ENCODE measurements around the gene AHRR.
"Not testable (repeated sequence)": the region's sequence is repeated elsewhere in the genome, so short reads cannot be mapped to it uniquely, and the experiment has no call there.

- not testable (repeated sequence) for TF ChIP-seq ZBTB33 (IDR thresholded peaks at IDR 0.05); IRF4 (IDR thresholded peaks at IDR 0.05; ENCODE audit: low read depth, low read length); CTCF (IDR thresholded peaks at IDR 0.05 in 2 of 3, conservative IDR thresholded peaks at IDR 0.05 in 1 of 3; ENCODE audit: control insufficient read depth in 2 of 3, extremely low read depth in 1 of 3, insufficient read depth in 1 of 3, low read depth in 3 of 3, low read length in 3 of 3); EP300 (IDR thresholded peaks at IDR 0.05; ENCODE audit: borderline replicate concordance in 1 of 2, control insufficient read depth in 1 of 2, low read depth in 2 of 2, low read length in 2 of 2); NRF1 (conservative IDR thresholded peaks at IDR 0.05; ENCODE audit: low read depth, low read length); JUND (IDR thresholded peaks at IDR 0.05; ENCODE audit: low read depth, low read length); SP1 (IDR thresholded peaks at IDR 0.05; ENCODE audit: low read depth, low read length); YY1 (IDR thresholded peaks at IDR 0.05; ENCODE audit: low read depth, low read length); SUPT20H (IDR thresholded peaks at IDR 0.05; ENCODE audit: borderline replicate concordance, control insufficient read depth, low read depth, low read length); SIX5 (IDR thresholded peaks at IDR 0.05; ENCODE audit: low read depth, low read length, severe bottlenecking); CBX5 (IDR thresholded peaks at IDR 0.05; ENCODE audit: low read depth); EZH2 (IDR thresholded peaks at IDR 0.05; ENCODE audit: borderline replicate concordance, control insufficient read depth, low read depth, low read length)
- TF ChIP-seq, protein P1, sequence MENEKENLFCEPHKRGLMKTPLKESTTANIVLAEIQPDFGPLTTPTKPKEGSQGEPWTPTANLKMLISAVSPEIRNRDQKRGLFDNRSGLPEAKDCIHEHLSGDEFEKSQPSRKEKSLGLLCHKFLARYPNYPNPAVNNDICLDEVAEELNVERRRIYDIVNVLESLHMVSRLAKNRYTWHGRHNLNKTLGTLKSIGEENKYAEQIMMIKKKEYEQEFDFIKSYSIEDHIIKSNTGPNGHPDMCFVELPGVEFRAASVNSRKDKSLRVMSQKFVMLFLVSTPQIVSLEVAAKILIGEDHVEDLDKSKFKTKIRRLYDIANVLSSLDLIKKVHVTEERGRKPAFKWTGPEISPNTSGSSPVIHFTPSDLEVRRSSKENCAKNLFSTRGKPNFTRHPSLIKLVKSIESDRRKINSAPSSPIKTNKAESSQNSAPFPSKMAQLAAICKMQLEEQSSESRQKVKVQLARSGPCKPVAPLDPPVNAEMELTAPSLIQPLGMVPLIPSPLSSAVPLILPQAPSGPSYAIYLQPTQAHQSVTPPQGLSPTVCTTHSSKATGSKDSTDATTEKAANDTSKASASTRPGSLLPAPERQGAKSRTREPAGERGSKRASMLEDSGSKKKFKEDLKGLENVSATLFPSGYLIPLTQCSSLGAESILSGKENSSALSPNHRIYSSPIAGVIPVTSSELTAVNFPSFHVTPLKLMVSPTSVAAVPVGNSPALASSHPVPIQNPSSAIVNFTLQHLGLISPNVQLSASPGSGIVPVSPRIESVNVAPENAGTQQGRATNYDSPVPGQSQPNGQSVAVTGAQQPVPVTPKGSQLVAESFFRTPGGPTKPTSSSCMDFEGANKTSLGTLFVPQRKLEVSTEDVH (IDR thresholded peaks at IDR 0.05; ENCODE audit: low read depth, partially characterized antibody), result not testable (repeated sequence)
Measured at GRCh38 chr5:273491-273890, 48.0 kb upstream of the AHRR start.

Data from GM12878 (cell line).